ENCODE data around the gene S100A2. TPM values are rescaled to one million over a fixed set of nuclear protein-coding genes. Genes with fewer than 3 reads are reported as not detected.
"Not testable (repeated sequence)": the region's sequence is repeated elsewhere in the genome, so short reads cannot be mapped to it uniquely, and the experiment has no call there.

S100A2 gene
- total RNA-seq, 1 donor from 2014 or later: not detected

DNA sequence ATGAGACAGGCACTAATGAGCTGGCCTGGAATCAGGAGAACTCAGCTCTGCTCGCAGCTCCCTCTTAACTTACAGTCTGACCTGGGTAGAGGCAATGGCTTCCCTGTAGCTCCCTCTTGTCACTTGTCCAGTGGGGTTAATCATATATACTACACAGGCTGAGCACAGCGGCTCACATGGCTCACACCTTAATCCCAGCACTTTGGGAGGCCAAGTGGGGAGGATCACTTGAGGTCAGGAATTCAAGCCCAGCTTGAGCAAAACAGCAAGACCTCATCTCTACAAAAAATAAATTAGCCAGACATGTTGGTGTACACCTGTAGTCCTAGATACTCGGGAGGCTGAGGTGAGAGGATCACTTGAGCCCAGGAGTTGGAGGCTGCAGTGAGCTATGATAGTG is 34.0 kb downstream of the S100A2 start:
- Histone ChIP-seq H3K27me3 (no peaks in the 10 kb centered on the region), H3K36me3 (no peaks in the 10 kb centered on the region), H3K9me3 (no peaks in the 10 kb centered on the region), H3K27ac (peak overlapping the region; percentile 98 to 100), H3K4me3 (no peak overlapping the region), H3K4me1 (peaks cover 5 to 24% of the 10 kb centered on the region in 2 donors)
- DNase-seq (ENCODE audit: low spot score in 2 of 2): no peak
- TF ChIP-seq, protein P1, sequence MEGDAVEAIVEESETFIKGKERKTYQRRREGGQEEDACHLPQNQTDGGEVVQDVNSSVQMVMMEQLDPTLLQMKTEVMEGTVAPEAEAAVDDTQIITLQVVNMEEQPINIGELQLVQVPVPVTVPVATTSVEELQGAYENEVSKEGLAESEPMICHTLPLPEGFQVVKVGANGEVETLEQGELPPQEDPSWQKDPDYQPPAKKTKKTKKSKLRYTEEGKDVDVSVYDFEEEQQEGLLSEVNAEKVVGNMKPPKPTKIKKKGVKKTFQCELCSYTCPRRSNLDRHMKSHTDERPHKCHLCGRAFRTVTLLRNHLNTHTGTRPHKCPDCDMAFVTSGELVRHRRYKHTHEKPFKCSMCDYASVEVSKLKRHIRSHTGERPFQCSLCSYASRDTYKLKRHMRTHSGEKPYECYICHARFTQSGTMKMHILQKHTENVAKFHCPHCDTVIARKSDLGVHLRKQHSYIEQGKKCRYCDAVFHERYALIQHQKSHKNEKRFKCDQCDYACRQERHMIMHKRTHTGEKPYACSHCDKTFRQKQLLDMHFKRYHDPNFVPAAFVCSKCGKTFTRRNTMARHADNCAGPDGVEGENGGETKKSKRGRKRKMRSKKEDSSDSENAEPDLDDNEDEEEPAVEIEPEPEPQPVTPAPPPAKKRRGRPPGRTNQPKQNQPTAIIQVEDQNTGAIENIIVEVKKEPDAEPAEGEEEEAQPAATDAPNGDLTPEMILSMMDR (IDR thresholded peaks at IDR 0.05): no peak
- intact Hi-C loops (cut with DNase I): loop anchor here (2.0 to 10.0 kb wide), 3 partner anchors 21 to 243 kb away; partner anchors contain the start of genes S100A14 and SLC27A3

GRCh38 chr1:153527683-153528040 is 38.0 kb downstream of the S100A2 start:
- DNase-seq (ENCODE audit: low spot score in 2 of 2): no peak
- intact Hi-C loops (cut with DNase I): no loop called here

DNA sequence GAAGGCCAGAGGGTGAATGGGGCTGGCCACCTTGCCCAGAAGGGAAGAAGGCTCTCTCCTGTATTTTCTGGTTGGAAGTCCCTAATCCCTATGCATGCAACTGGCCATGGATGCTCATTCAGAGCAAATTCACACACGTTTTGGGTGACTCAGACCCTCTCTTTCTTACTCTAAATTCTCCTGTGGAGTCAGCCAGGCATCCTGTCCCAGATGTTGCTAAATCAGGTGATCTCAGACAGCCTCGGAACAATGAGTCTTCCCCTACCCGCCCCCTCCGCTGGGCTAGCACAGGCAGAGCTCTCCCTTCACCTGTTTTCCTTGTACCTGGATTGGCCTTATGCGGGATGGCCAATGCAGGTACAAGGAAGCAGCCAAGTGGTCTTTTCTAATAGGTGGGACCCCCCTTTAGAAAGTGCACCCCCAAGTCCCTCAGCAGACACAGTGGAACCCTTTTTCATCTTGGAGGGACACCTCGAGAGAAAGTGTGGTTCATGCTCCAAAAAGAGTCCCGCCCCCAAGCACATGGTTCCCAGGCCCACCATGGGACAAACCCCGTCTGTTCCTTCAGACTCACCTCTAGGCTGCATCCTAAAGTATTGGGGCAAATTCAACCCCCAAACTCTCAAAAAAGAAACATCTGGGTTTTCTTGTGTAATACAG is 38.5 kb downstream of the S100A2 start:
- DNase-seq (ENCODE audit: low spot score in 2 of 2): no peak
- peaks cover 0 to 10% of the 10 kb centered on the region in 2 donors for H3K4me1 ChIP-seq
- no peak overlapping the region for H3K4me3 ChIP-seq
- H3K27ac ChIP-seq: peak overlapping the region; percentile 49
- intact Hi-C loops (cut with DNase I): no loop called here
- H3K36me3 ChIP-seq: no peaks in the 10 kb centered on the region
- H3K9me3 ChIP-seq: no peaks in the 10 kb centered on the region
- TF ChIP-seq, protein P1 (IDR thresholded peaks at IDR 0.05): no peak
- H3K27me3 ChIP-seq: no peaks in the 10 kb centered on the region

More at GRCh38 chr1:153527683-153528040, 38.0 kb downstream of the S100A2 start:
- Histone ChIP-seq H3K36me3 (no peaks in the 10 kb centered on the region), H3K27ac (peak overlapping the region; percentile 49), H3K27me3 (no peaks in the 10 kb centered on the region), H3K4me3 (no peak overlapping the region), H3K4me1 (peaks cover 2 to 14% of the 10 kb centered on the region in 2 donors), H3K9me3 (no peaks in the 10 kb centered on the region)
- TF ChIP-seq, protein P1 (IDR thresholded peaks at IDR 0.05): no peak

- Histone ChIP-seq H3K4me3 (no peak overlapping the region), H3K27ac (peak overlapping the region in 1 of 2 donors; percentile 54), H3K9me3 (no peaks in the 10 kb centered on the region), H3K4me1 (peaks cover 0 to 10% of the 10 kb centered on the region in 2 donors), H3K36me3 (no peaks in the 10 kb centered on the region), H3K27me3 (no peaks in the 10 kb centered on the region)
- TF ChIP-seq, protein P1 (IDR thresholded peaks at IDR 0.05): no peak
- intact Hi-C loops (cut with DNase I): no loop called here
- DNase-seq (ENCODE audit: low spot score in 2 of 2): no peak
Observed at GRCh38 chr1:153526132-153526543, 39.5 kb downstream of the S100A2 start.

DNA sequence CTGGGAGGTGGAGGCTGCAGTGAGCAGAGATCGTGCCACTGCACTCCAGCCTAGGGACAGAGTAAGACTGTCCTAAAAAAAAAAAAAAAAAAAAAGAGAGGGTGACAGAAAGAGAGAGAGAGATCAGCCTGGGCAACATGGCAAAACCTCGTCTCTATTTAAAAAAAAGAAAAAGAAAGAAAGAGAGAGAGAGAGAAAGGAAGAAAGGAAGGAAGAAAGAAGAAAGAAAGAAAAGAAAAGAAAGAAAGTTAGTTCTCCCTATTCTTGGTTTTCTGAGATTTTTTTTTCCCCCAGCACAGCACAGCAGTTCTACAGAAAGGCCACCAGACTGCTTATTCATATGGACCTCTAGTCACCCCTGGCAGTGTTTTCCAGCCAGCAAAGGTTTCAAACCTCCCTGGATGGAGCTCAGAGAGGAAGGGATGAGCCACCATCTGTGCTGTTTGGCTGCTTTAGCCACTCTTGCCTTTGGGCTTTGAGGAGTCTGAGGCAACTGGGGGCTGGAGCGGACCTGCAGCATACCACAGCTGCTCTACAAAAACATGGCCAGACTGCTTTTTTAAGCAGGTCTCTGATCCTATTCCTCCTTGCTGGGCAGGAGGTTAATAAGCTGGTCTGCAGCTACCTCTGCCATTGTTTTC is 40.4 kb downstream of the S100A2 start:
- Histone ChIP-seq H3K36me3 (no peaks in the 10 kb centered on the region), H3K27me3 (no peaks in the 10 kb centered on the region), H3K9me3 (no peaks in the 10 kb centered on the region), H3K27ac (peak overlapping the region; percentile 23 to 54), H3K4me3 (no peak overlapping the region), H3K4me1 (peaks cover 0 to 10% of the 10 kb centered on the region in 2 donors)
- intact Hi-C loops (cut with DNase I): no loop called here
- DNase-seq (ENCODE audit: low spot score in 2 of 2): no peak
- TF ChIP-seq, protein P1 (IDR thresholded peaks at IDR 0.05): no peak

DNA sequence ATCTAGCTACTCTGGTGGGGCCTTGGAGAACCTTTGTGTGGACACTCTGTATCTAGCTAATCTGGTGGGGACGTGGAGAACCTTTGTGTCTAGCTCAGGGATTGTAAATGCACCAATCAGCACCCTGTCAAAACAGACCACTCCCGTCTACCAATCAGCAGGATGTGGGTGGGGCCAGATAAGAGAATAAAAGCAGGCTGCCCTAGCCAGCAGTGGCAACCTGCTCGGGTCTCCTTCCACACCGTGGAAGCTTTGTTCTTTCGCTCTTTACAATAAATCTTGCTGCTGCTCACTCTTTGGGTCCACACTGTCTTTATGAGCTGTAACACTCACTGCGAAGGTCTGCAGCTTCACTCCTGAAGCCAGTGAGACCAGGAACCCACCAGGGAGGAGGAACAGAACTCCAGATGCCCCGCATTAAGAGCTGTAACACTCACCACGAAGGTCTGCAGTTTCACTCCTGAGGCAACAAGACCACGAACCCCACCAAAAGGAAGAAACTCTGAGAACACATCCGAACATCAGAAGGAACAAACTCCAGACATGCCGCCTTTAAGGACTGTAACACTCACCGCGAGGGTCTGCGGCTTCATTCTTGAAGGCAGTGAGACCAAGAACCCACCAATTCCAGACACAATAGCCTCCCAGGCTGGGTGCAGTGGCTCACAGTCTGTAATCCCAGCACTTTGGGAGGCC is 43.1 kb downstream of the S100A2 start:
- intact Hi-C loops (cut with DNase I); H3K27ac ChIP-seq: not testable (repeated sequence)

DNA sequence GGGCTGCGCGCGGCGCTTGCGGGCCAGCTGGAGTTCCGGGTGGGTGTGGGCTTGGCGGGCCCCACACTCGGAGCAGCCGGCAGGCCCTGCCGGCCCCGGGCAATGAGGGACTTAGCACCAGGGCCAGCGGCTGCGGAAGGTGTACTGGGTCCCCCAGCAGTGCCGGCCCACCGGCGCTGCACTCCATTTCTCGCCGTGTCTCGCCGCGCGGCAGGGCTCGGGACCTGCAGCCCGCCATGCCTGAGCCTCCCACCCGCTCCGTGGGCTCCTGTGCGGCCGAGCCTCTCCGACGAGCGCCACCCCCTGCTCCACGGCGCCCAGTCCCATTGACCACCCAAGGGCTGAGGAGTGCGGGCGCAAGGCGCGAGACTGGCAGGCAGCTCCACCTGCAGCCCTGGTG is 43.8 kb downstream of the S100A2 start:
- H3K4me3 ChIP-seq; H3K36me3 ChIP-seq; H3K27ac ChIP-seq; H3K27me3 ChIP-seq; H3K9me3 ChIP-seq; intact Hi-C loops (cut with DNase I): not testable (repeated sequence)
- peaks cover 0 to 10% of the 10 kb centered on the region in 2 donors for H3K4me1 ChIP-seq
- DNase-seq (ENCODE audit: low spot score in 2 of 2): peak in 1 of 2 donors; percentile 49

More for the DNA sequence above, 43.1 kb downstream of the S100A2 start:
- not testable (repeated sequence) for H3K36me3 ChIP-seq, H3K27me3 ChIP-seq, H3K4me3 ChIP-seq, H3K9me3 ChIP-seq
- H3K4me1 ChIP-seq: peaks cover 0 to 10% of the 10 kb centered on the region in 2 donors
- peak in 1 of 2 donors; percentile 53 for DNase-seq (ENCODE audit: low spot score in 2 of 2)

Measured in ascending aorta (tissue), 2 donors.